Heart left ventricle (tissue), 16 donors: Measurements from ENCODE around the gene HIC1. TPM values are rescaled to one million over a fixed set of nuclear protein-coding genes. Genes with fewer than 3 reads are reported as not detected.
A peak's percentile ranks its signal among the peaks of the same experiment; 100 is the strongest.

ENCODE experiments used
- ATAC-seq, 4 donors: fragments of 200-7000 bp; cut with Tn5 transposase; one replicate each; pipeline ENCODE4 v1.9.1; 2020 to 2022; ENCODE audit warnings: moderate library complexity in 4 of 4, mild to moderate bottlenecking in 3 of 4, moderate number of reproducible peaks in 1 of 4
- DNase-seq, 5 donors: peaks; one replicate each; pipeline ENCODE4 v3.0.0-alpha.2; 2020
- H3K27ac ChIP-seq, 12 donors: fragments of 200-600 bp; sonication (generic) in 4 of 12; one replicate each; pipeline versions ENCODE4 v1.5.0 to v1.8.0; 2016 to 2022; ENCODE audit warnings: mild to moderate bottlenecking in 2 of 12
- H3K27me3 ChIP-seq, 9 donors: fragments of 200-600 bp; sonication (generic) in 2 of 9; one replicate each; pipeline versions ENCODE4 v1.5.1 to v1.8.0; 2016 to 2022; ENCODE audit warnings: mild to moderate bottlenecking in 3 of 9
- H3K36me3 ChIP-seq, 9 donors: fragments of 200-600 bp; sonication (generic) in 2 of 9; one replicate each; pipeline versions ENCODE4 v1.5.0 to v1.8.0; 2018 to 2022; ENCODE audit warnings: mild to moderate bottlenecking in 2 of 9
- H3K4me1 ChIP-seq, 12 donors: fragments of 200-600 bp; sonication (generic) in 4 of 12; one replicate each; pipeline versions ENCODE4 v1.5.0 to v1.8.0; 2016 to 2022; ENCODE audit warnings: mild to moderate bottlenecking in 3 of 12
- H3K4me3 ChIP-seq, 12 donors: fragments of 200-600 bp; sonication (generic) in 4 of 12; one replicate each; pipeline versions ENCODE4 v1.5.0 to v1.8.0; 2017 to 2022; ENCODE audit warnings: mild to moderate bottlenecking in 9 of 12, moderate library complexity in 4 of 12
- H3K9me3 ChIP-seq, 12 donors: fragments of 200-600 bp; sonication (generic) in 4 of 12; one replicate each; pipeline versions ENCODE4 v1.5.0 to v1.8.0; 2016 to 2022; ENCODE audit warnings: mild to moderate bottlenecking in 1 of 12
- POLR2A ChIP-seq, 2 donors: fragments of 450-650 bp; IDR thresholded peaks; one replicate each; pipeline ENCODE4 v1.6.1; 2017; ENCODE audit warnings: antibody characterized with exemption in 2 of 2, mild to moderate bottlenecking in 2 of 2, moderate library complexity in 2 of 2
- WGBS, 4 donors: extraction: QIAGEN DNeasy Blood & Tissue Kit in 2 of 4; methylation state at CpG; one replicate each; pipeline versions ENCODE4 v1.1.5 to v1.1.7; 2013 to 2018; 5-methylcytosine and 5-hydroxymethylcytosine counted together
- intact Hi-C, 10 donors: fragments of 100-400 bp; cut with DNase I; formaldehyde crosslinking; loops; one replicate each; pipeline versions ENCODE4 v1.11.1 to v1.14.2; 2022
- long read RNA-seq, 3 donors: library from polyadenylated mRNA; unstranded; transcript quantifications; one replicate each; pipeline ENCODE4 v2.0.0, GENCODE V29; 2020 to 2021
- polyA plus RNA-seq, 2 donors: library from polyadenylated mRNA; stranded (reverse); fragments of 200-250 nt; gene quantifications; one replicate each; pipeline ENCODE4 v1.2.3, GENCODE V29; 2013
- total RNA-seq, 9 donors: library from RNA; depleted of rRNA in 2 of 9; stranded (reverse); fragments of >200 nt in 2 of 9; fragmentation: NEBNext Ultra II Directional in 3 of 9; extraction: Animal tissue kit (Norgen Biotek cat#: 25700) in 3 of 9; gene quantifications; one replicate each; pipeline versions ENCODE4 v1.1.0 to v1.2.4, GENCODE V29; 2016 to 2023
- TF ChIP-seq, protein P1 (sequence below), 12 donors: fragments of 200-600 bp; sonication (generic) in 4 of 12; IDR thresholded peaks; one replicate each; pipeline versions ENCODE4 v1.5.0 to v1.8.0; 2018 to 2022; ENCODE audit warnings: antibody characterized with exemption in 12 of 12, mild to moderate bottlenecking in 5 of 12
- donor health status: ischemic (EF 13 %, LVEDD 7.1; RV severe dilation, severe dysfunction).
- donor health status: healthy with polysubstance abuse.
- donor health status: DM: no; HTN: yes; CAD: no.
- donor health status: DM: no; HTN: no; CAD: no.
- donor health status: ischemic (EF 25% LVEDD 6.9; RV normal size, moderate dysfunction).
- donor health status: ischemic (EF 25% LVEDD 5.7; RV mildly dilated, moderate dysfunction).
- donor health status: healthy.
- donor health status: DM: yes; HTN: yes; CAD: no.
- donor health status: ischemic (EF 35%, LVEDD 5.7; RV mildly dilated, moderate dysfunction).
- donor health status: nonischemic (EF 11% LVEDD 7.7; RV severe dilation, severe dysfunction).
- donor health status: DM: yes; HTN: yes; CAD: no.
- donor health status: PGD.
- donor health status: ischemic (EF 29% LVEDD 5.4; RV normal size, mild dysfunction).
- donor health status: nonischemic (EF 23%, LVEDD 6.1; RV moderate dilation, normal function).

Gene HIC1, protein sequence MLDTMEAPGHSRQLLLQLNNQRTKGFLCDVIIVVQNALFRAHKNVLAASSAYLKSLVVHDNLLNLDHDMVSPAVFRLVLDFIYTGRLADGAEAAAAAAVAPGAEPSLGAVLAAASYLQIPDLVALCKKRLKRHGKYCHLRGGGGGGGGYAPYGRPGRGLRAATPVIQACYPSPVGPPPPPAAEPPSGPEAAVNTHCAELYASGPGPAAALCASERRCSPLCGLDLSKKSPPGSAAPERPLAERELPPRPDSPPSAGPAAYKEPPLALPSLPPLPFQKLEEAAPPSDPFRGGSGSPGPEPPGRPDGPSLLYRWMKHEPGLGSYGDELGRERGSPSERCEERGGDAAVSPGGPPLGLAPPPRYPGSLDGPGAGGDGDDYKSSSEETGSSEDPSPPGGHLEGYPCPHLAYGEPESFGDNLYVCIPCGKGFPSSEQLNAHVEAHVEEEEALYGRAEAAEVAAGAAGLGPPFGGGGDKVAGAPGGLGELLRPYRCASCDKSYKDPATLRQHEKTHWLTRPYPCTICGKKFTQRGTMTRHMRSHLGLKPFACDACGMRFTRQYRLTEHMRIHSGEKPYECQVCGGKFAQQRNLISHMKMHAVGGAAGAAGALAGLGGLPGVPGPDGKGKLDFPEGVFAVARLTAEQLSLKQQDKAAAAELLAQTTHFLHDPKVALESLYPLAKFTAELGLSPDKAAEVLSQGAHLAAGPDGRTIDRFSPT
- total RNA-seq = 10 to 100 TPM in 7 of 9 donors, 1 to 10 TPM in 2; 8.9 to 29.6 (median 16.7) TPM
- 10 to 100 TPM in 1 of 2 donors, 1 to 10 TPM in 1; 8.3 to 11.7 TPM for polyA plus RNA-seq
- long read RNA-seq, donor 1, transcript HIC1-206 (1 exons, 725 nt) = major isoform, 11 of 62 reads
- long read RNA-seq, donor 1, transcript HIC1-205 (2 exons, 1,134 nt) = minor isoform, 5 of 62 reads
- long read RNA-seq, donor 1, partial matches to known transcripts = 0 of 62 reads
- long read RNA-seq, donor 1, other reads (novel, unspliced or antisense) = 45 of 62 reads
- long read RNA-seq, donor 2, partial matches to known transcripts = 0 of 2 reads
- long read RNA-seq, donor 2, other reads (novel, unspliced or antisense) = 2 of 2 reads
- long read RNA-seq, donor 3, transcript HIC1-205 (2 exons, 1,134 nt) = major isoform, 8 of 27 reads
- long read RNA-seq, donor 3, partial matches to known transcripts = 0 of 27 reads
- long read RNA-seq, donor 3, other reads (novel, unspliced or antisense) = 17 of 27 reads

DNA sequence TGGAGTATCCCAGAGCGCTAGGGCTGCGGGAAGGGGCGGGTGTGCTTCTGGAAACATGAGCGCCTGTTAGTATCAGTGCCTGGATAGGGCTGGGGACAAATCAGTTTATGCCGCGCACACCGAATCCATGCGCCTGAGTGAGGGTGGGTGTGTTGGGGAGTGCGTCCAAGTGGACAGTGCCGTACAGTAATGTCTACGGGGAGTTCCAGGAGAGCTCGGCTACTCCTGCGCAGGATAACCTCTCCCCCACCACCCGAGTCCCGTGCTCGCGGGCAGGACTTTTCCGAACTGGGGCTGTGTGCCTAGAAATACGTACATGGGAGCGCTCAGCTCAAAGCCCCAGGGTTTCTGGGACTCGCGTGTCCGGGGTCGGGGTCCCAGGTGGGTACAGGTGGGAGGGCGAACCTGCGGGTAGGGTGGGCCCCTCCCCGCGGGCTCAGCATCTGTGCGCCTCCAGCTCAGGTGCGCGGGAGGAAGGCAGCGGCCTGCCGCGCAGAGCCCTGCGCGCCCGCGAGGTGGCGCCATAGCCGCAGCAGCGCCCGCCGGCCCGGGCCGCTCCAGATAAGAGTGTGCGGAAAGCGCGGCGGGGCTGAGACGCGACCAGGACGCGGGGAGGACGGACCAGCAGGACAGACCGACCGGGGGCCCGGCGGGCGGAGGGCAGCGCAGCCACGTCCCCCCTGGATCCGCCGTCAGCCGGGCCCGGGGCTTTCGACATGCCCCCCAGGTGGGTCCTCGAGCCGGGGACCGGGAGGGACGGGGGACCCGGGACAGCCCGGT, at the start of gene HIC1:
Gene HIC1 (plus strand): TSS at position 592 of the 780 bp plus-strand sequence. CDS start 1,588 bp downstream, outside the sequence.
- DNase-seq (peak; percentile 78 to 92 (median 84)), ATAC-seq (peak; percentile 33 to 64 (median 54))
- TF ChIP-seq, protein P1, sequence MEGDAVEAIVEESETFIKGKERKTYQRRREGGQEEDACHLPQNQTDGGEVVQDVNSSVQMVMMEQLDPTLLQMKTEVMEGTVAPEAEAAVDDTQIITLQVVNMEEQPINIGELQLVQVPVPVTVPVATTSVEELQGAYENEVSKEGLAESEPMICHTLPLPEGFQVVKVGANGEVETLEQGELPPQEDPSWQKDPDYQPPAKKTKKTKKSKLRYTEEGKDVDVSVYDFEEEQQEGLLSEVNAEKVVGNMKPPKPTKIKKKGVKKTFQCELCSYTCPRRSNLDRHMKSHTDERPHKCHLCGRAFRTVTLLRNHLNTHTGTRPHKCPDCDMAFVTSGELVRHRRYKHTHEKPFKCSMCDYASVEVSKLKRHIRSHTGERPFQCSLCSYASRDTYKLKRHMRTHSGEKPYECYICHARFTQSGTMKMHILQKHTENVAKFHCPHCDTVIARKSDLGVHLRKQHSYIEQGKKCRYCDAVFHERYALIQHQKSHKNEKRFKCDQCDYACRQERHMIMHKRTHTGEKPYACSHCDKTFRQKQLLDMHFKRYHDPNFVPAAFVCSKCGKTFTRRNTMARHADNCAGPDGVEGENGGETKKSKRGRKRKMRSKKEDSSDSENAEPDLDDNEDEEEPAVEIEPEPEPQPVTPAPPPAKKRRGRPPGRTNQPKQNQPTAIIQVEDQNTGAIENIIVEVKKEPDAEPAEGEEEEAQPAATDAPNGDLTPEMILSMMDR (IDR thresholded peaks at IDR 0.05) = peak; percentile 93 to 99 (median 98)
- peak in 1 of 2 donors; percentile 75 for TF ChIP-seq POLR2A (IDR thresholded peaks at IDR 0.05)
- no peaks in the 10 kb centered on the region for H3K9me3 ChIP-seq
- H3K27ac ChIP-seq = peak within 1 kb of the TSS; percentile 67 to 98 (median 92)
- peaks cover 0 to 30% (median 12%) of the 10 kb centered on the region in 9 donors for H3K36me3 ChIP-seq
- H3K4me3 ChIP-seq = peak within 1 kb of the TSS; percentile 24 to 87 (median 70)
- peaks cover 0 to 64% (median 10%) of the 10 kb centered on the region in 9 donors for H3K27me3 ChIP-seq
- H3K4me1 ChIP-seq = peaks cover 4 to 79% (median 50%) of the 10 kb centered on the region in 12 donors
- 1 to 4% (median 2%) methylated on average over 26 to 72 of the region's 72 CpGs for WGBS, 4 donors
- intact Hi-C loops = loop anchor here (1.0 to 10.0 kb wide), 10 partner anchors 38 to 298 kb away; no protein-coding TSS in a partner anchor

DNA sequence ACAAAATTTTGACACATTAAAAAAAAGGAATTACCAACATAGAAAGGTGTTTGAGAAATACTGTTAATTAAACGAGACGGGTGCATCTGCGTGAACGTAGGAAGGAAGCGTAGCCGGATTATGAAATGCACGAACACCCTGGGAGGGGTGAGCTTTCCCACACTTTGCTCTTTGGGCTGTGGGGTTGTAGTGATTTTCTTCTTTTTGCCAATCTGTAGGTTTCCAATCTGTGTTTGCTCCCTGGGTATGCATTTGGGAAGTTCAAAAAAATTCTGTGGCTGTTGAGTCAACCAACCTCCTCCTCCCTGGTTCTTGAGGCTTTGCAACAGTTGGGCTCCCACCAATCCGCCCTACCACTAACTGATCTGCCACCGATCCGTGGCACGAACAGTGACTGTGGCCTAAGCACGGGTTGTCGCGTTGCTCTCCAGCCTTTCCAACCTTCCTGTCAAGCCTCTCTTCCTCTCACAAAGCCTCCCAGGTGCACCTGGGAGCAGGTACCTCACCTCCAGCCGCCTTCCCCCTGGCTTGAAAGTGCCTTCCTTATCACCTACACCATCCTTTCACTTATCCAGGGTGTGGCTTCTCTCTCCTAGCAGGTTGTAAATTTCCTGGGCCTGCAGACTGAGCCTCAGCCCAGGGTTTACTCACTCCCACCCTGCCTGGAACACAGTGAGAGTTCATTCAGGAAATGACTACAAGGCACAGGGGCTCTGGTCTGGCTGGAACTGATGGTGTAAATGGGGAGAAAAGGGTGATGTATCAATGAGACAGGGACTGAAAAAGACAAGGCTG, 46.4 kb upstream of the HIC1 start:
- Histone ChIP-seq H3K4me3 (no peak overlapping the region), H3K27me3 (no peaks in the 10 kb centered on the region), H3K36me3 (no peaks in the 10 kb centered on the region), H3K4me1 (peaks cover 0 to 21% (median 6%) of the 10 kb centered on the region in 12 donors), H3K9me3 (no peaks in the 10 kb centered on the region), H3K27ac (no peak overlapping the region)
- TF ChIP-seq POLR2A (IDR thresholded peaks at IDR 0.05) = no peak
- TF ChIP-seq, protein P1 (IDR thresholded peaks at IDR 0.05) = no peak
- no peak for ATAC-seq
- intact Hi-C loops = no loop called here
- 89 to 93% (median 91%) methylated on average over 15 of the region's 15 CpGs for WGBS, 4 donors
- DNase-seq = no peak

DNA sequence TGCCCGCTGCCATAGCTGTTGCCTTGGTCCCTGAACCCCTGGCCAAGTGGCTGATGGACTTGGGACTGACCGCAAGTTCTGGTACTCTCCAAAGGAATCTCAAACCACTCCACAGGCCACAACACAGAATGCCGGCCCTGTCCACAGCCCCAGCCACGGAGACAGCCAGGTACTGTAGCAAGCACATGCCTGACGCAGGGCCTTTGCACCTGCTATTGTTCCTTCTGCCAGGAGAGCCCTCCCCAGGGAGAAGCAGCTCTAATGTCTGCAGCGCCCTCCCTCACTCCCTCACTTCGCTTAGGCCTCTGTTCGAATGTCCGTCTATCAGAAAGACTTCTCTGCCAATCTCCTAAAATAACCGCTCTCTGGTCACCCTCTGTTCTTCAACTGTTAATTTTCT, 45.2 kb upstream of the HIC1 start:
- 93 to 96% (median 93%) methylated on average over 8 to 10 of the region's 10 CpGs for WGBS, 4 donors
- Histone ChIP-seq H3K4me1 (peaks cover 0 to 21% (median 6%) of the 10 kb centered on the region in 12 donors), H3K27ac (no peak overlapping the region), H3K36me3 (no peaks in the 10 kb centered on the region), H3K27me3 (no peaks in the 10 kb centered on the region), H3K4me3 (no peak overlapping the region), H3K9me3 (no peaks in the 10 kb centered on the region)
- TF ChIP-seq, protein P1 (IDR thresholded peaks at IDR 0.05) = no peak
- no peak for TF ChIP-seq POLR2A (IDR thresholded peaks at IDR 0.05)
- DNase-seq = no peak
- intact Hi-C loops = no loop called here
- no peak for ATAC-seq
